ENCODE data around the gene PAQR8.
"Not testable (repeated sequence)": the region's sequence is repeated elsewhere in the genome, so short reads cannot be mapped to it uniquely, and the experiment has no call there.

Gene PAQR8

DNA sequence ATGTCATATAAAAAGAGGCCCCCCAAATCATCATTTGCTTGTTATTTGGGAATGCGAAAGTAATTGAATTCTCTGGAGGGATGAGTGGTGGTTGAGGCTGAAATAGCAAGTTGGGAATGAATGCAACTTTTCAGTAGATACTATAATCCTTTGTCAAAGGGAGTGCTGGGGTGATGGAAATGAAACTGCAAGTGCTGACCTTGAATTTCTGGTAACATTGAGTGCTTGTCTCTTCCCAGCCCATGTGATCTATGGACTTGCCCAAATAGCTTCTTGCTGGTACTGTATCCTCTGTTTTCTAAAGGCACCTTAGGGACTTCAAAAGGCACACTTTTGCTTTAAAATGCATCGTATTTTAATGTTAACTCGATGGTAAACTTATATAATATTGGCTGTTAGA, 14.8 kb downstream of the PAQR8 start:
- DNase-seq (ENCODE audit: low spot score): no peak

DNA sequence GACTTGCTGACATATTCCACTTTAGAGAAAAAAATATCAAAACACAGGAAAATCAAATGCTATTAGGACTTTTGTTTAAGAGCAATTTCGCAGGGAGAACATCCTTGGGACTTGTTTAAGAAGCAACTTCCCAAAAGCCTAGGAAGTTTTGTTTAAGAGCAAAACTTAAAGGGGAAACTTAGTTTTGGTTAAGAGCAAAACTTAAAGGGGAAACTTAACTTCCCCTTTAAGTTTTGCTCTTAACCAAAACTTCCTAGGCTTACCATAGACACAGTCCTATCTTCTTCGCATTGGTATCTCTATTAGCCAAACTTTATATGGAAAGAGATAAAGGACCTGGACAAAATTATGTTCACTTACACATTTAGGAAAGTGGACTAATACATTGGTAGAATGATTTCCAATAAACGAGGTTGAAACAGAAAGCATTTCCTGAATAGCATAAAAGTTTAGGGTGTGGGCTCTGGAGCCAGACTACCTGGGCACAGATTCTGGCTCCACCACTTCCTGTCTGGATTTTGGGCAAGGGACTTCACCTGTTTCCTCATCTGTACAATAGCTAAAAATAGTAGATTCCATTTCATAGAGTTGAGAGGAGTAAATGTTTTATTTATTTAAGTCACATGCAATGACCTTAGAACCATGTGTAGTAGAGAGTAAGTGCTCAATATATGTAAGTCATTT, 15.7 kb downstream of the PAQR8 start:
- DNase-seq (ENCODE audit: low spot score): no peak

DNA sequence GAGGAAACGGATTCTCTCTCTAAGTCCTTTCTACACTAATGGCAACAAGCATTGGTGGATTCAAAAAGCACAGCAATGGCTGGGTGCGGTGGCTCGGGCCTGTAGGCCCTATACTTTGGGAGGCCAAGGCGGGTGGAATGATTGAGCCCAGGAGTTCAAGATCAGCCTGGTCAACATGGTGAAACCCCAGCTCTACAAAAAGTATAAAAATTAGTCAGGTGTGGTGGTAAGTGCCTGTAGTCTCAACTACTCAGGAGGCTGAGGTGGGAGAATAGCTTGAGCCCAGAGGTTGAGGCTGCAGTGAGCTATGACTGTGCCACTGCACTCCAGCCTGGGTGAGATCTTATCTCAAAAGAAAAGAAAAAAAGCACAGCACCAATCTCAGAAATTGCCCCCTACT, 19.3 kb downstream of the PAQR8 start:
- DNase-seq (ENCODE audit: low spot score): no peak

DNA sequence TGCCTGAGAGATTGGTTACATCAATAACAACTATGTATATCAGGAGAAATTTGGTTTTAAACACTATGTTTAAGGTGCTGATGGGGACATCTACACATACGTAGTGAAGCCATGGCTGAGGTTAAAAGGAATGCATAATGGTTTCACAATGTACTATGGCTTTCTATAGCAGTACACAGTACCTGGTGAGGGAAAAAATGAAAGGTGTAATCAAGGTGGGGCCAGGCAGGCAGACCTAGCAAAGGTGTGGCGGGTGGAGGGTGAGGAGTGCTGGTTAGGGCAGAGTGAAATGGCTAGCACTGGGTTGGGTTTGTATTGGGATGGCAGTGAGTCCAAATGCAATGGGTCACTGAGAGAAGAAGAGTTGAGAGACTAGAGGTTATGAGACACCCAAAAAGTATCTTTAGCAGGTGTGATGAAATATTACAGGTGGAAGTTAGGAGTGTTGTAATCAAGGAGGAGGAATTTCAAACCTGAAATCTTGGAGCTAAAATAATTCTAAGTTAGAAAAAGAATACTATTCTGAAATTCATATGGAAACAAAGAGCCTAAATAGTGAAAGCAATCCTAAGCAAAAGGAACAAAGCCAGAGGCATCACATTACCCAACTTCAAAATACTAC, 22.3 kb downstream of the PAQR8 start:
- no peak for DNase-seq (ENCODE audit: low spot score)

DNA sequence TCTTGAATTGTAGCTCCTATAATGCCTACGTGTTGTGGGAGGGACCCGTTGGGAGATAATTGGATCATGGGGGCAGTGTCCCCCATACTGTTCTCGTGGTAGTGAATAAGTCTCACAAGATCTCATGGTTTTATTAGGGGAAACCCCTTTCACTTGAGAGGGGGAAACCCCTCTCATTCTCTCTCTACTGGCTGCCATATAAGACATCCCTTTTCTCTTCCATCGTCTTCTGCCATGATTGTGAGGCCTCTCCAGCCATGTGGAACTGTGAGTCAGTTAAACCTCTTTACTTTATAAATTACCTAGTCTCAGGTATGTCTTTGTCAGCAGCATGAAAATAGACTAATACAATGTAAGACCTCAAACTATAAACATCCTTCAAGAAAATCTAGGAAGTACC, 23.1 kb downstream of the PAQR8 start:
- peak; percentile 54 for DNase-seq (ENCODE audit: low spot score)

DNA sequence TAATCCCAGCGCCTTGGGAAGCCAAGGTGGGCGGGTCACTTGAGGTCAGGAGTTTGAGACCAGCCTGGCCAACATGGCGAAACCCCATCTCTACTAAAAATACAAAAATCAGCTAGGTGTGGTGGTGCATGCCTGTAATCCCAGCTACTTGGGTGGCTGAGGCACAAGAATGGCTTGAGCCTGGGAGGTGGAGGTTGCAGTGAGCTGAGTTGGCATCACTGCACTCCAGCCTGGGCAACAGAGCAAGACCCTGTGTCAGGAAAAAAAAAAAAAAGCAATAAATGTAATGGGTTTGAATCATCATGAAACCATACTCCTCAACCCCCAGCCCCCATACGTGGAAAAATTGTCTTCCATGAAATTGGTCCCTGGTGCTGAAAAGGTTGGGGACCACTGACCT, 26.2 kb downstream of the PAQR8 start:
- not testable (repeated sequence) for DNase-seq (ENCODE audit: low spot score)

DNA sequence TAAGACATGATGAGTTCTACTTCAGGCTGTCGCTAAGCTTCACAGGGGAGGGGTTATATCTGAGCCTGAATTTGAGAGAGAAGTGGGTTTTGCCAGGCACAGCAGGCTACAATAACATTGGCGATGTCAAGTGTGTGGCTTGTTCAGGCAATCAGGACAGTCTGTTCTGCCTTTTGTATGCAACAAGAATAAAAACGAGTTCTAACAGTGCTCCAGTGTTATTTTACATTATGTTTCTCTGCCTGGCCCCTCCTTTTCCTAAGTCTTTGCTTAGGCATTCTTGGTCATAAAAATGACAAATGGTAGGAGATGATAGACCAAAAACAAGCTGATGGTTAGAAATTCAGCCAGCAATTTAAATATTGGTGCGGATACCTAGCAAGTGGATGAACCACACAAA, 26.8 kb downstream of the PAQR8 start:
- DNase-seq (ENCODE audit: low spot score): no peak

DNA sequence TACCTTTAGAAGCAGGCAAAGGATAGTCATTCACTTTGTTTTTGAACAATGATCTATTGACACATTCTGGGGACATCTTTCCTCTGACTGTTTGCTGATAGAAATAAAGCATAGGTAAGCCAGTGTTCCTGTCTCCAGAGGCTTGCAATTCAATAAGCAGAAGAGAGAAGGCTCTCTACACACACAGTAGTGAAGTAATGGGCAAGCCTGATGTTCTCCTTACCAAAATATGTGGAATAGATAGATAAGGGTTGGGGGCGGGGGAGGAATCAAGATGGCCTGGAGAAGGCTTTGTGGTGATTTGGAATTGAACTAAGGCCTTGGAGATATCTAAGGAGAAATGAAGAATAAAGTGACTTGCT, 27.3 kb downstream of the PAQR8 start:
- DNase-seq (ENCODE audit: low spot score): no peak

DNA sequence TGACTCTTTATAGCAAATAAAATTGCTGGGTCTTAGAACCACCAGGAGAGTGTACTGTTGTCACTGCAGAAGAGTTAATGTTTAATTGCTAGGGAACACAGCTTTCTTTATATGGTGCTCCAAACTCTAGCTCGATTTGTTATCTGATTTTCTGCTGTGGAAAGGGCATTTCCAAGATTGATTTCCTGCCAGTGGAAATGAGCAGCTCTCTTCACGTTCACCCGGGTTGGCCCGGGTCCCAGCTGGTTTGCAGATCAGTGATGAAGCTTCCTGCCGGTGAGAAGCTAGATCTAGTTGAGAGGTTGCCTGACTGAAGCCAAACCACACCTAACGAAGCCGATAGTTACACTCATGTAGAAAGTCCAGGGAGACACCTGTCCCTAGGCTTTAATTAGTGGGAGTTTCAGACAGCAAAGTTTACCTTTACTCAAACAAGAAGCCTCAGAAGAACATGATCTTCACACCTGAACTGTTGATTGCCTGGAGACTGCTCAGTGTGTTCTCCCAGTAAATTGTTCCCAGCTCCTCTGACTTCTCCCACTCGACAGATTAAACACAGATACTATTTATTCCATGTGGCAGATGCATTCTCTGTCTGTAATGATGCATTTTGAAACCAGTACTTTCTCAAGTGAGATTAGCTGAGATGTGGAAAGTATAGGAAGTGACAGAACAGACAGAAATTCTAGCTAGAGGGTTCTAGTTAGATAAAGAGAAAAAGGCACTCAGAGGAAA, 27.8 kb downstream of the PAQR8 start:
- DNase-seq (ENCODE audit: low spot score): peak; percentile 84

DNA sequence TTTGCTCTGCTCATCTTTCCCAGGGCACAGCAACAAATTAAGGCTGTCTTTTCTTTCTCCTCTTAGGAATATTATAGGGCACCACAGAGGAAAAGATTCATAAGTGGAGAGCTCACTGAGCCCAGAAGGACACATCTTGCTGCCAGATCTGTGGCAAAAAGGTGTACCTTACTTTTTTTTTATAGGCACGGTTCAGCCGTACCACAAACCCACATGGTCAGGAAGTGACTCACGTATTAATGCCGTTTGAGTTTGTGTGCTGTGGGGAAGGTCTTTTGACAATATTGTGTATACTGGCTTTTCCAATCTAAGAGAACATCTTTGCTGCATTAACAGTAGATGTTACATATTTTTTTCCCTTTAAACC, 28.4 kb downstream of the PAQR8 start:
- DNase-seq (ENCODE audit: low spot score): peak; percentile 78

DNA sequence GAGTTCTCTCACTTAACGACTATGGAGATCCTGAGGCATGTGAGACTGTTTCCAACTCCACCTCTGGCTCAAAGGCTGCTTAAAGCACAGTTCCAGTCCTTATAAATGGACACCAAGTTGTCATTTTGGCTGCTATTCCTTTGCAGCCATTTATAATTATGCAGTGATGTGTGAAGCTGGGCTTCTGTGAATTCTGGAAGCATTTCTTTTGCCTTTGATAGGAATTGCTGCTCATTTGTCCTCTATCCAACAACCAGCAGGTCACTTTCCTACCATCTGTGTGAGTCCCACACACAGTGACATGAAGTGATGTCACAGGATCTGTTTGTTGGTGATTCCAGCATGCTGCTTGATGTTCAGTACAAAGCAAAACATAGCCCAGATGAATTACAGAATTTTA, 29.6 kb downstream of the PAQR8 start:
- no peak for DNase-seq (ENCODE audit: low spot score)

DNA sequence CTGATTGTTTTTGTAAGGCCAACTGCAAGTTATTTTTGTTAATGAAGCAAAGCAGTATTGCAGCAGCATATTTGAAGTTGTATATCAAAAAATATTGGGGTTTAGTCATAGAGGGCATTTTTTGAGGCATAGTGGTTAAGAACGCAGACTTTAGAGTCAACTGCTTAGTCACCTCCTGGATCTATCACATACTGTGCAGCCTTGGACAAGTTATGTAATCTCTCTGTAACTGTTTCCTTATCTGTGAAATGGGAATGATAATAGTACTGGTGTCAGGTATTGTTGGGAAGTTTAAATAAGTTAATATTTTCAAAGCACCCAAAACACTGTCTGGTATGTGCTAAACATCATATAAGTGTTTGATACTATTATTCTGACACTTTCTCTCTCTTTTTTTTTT, 31.0 kb downstream of the PAQR8 start:
- DNase-seq (ENCODE audit: low spot score): no peak

DNA sequence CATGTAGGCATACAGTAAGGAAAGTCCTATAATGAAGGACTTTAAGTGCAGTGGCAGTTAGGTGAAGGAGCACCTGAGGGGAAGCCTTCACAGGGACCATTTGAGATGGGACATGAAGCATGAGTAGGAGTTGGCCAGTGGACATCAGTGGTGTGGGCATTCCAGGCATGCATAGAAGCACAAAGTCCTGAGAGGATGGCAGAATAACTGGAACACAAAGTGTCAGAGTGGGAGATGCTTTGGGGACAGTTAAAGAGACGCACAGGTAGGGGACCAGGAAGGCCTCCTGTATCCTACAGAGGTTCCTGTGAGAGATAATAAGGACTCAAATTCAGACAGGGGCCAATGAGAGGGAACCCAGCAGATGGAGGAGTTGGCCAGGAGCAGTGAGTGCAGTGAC, 31.8 kb downstream of the PAQR8 start:
- DNase-seq (ENCODE audit: low spot score): no peak

DNA sequence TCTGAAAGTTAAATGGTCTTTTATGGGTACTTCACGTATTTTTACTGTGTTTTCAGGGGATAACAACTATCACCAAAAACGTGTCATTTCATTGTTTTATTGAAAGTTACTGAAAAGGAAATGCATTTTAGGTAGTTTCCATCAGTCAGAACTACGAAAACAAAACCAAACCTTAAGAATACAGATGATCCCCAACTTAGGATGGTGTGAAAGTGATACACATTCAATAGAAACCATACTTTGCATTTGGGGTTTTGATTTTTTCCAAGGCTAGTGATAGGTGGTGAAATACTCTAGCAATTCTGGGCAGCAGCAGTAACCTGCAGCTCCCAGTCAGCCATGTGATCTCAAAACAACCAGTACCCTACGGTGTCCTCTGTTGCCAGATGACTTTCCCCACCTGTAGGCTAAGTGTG, 32.3 kb downstream of the PAQR8 start:
- DNase-seq (ENCODE audit: low spot score): no peak

DNA sequence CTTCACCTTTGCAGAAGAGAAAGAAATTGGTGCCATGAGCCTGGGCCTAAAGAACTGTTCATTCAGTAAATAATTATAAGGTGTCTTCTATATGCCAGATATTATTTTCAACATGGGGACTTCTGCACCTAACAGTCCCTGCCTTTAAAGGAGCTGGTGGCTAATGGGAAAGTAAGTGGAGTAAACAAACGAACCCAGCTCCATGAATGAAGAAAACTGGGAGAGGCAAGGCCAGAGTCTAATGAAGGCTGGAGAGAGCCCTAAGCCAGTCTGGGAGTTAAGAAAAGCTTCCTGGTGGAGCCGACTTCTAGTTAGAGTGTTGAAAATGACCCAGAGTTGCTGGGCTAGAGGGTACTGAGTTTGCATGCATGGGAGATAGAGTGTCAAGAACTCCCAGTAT, 34.0 kb downstream of the PAQR8 start:
- no peak for DNase-seq (ENCODE audit: low spot score)

DNA sequence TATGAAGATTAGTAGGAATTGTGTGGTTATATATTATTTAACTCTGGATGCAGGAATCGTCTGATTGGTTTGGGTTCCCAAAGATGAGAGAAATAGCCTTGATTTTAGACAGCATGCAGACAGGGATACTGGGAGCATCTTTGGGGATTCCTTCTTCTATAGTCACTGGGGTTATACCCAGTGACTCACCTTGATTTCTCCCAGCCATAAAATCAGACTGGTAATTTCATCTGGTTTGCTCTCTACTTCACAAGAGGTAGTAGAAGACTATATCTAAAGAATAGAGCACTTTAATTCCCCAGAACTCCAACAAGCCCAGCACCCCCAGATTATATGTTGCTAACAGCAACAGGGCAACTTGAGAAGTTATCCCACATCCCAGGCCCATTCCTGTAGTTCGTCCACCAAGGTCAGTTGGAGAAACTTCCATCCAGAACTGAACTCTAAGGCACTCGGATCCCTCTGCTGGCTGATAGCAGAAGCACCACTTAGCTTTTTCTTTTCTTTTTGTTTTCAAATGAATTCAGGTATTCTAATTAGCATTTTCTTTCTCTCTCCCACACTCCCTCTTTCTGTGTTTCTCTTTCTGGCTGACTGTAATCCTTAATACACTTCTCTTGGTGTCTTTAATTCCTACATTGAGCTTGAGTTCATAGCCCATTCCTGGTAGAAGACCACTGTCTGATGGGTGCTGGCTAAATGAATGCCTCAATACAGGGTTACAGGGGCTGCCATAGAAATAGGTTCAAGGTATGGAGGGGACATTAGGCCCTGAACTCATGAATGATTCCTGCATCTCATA, 37.8 kb downstream of the PAQR8 start:
- peak; percentile 70 for DNase-seq (ENCODE audit: low spot score)

DNA sequence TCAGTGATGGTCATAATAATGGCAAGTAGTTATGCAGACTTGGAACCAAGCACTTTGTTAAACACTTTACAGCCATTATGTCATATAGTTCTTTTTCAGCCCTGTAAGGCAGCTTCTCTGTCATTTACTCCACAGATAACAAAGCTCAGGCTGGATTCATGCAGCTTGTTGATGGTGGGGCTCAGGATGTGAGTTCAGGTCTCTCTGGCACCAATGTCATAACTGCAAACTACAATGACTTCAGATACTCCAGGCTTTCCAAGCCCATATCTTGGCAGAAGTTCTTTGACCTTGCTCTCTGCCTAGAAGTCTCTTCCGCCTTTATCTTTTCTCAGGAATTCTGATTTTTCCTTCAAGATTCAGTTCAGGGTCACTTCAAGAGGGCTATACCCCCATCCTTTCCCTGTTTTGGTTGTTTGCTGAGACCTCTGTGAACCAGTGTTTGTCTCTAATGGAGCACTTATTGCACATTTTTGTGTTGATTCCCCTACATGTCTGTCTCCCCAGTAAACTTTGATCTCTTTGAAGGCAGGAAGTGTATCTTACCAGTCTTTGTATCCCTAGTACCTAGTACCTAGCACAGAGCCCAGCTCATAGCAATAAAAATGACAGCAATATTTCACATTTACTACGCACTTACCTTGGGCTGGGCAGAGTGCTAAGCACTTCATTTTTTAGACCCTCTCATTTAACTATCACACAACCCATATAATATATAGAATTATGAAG, 38.5 kb downstream of the PAQR8 start:
- DNase-seq (ENCODE audit: low spot score): no peak

DNA sequence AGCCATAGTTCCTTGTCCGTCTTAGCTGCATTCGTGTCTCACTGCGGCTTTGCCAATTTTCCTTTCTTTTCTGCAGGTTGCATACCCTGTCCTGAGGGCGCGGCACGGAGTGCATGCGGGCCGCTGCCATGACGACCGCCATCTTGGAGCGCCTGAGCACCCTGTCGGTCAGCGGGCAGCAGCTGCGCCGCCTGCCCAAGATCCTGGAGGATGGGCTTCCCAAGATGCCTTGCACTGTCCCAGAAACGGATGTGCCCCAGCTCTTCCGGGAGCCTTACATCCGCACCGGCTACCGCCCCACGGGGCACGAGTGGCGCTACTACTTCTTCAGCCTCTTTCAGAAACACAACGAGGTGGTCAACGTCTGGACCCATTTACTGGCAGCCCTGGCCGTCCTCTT, 41.1 kb downstream of the PAQR8 start:
- DNase-seq (ENCODE audit: low spot score): no peak

DNA sequence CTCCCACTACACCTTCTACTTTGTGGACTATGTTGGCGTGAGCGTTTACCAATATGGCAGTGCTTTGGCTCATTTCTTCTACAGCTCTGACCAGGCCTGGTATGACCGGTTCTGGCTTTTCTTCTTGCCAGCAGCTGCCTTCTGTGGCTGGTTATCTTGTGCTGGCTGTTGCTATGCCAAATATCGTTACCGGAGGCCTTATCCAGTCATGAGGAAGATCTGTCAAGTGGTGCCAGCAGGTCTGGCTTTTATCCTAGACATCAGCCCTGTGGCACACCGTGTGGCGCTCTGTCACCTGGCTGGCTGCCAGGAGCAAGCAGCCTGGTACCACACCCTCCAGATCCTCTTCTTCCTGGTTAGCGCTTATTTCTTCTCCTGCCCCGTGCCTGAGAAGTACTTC, 41.7 kb downstream of the PAQR8 start:
- DNase-seq (ENCODE audit: low spot score): peak; percentile 17

DNA sequence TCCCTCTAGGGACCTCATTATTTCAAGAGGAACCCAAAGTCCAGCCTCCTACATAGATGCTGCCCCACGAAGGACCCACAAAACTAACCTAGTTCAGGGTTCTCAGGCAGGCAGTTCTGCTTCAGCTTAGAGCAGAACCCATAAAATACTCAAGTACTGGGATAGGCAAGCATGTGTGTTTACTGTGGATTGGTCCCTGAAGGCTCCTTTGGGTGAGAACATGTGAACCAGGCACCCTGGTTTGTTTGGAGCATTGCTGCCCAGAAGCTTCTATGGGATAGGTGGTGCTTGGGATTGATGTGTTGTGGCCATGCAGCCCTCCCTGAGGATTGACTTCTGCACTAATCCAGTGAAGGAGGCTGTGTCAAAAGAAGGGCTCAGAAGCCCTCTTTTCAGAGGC, 43.3 kb downstream of the PAQR8 start:
- no peak for DNase-seq (ENCODE audit: low spot score)

DNA sequence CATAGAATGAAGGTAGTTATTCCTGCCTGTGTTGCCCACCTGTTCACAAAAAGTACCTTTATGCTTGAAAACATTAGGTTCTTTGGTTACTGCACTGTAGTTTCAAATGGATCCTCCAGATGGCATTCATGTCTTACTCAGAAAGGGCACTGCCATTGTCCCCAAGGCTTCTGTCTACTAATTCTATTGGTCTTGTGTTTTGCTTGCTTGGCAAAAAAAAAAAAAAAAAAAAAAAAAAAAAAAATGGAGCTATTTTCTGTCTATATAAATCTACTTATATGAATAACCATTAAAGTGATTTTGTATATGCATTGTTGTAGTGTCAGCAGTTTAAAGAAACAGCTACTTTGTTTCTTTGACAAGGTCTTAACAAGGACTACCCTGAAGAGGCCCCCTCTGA, 45.5 kb downstream of the PAQR8 start:
- DNase-seq (ENCODE audit: low spot score): peak; percentile 63

DNA sequence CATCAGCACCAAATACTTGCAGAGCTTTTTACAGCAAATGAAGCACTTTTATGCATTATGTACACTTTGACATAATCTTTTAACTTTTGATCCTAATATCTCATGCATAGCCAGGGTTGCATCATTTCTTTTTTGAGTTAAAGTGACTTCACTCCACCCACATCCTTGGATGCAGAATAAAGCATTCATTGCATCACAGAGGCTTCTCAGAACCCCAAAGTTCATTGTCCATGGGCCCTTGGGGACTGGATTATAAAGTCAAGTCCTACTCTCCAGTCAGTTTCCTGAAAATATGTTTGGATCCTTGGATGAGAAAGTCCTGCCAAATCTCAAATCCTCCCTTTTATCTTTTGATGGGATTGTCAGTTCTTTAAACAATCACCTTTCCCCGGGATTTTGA, 47.5 kb downstream of the PAQR8 start:
- DNase-seq (ENCODE audit: low spot score): no peak

Data from kidney tubule cell (primary cell).